Keratinocyte (primary cell): ENCODE data around the gene DDX3Y. TPM values are rescaled to one million over a fixed set of nuclear protein-coding genes. Genes with fewer than 3 reads are reported as not detected.

Experiments
- DNase-seq: peaks from one replicate; pipeline ENCODE4 v3.0.0-alpha.2; 2011; ENCODE audit warnings: low read depth, missing footprints, low spot score
- FAIRE-seq: peaks from 2 replicates; lab custom pipeline; 2011; peaks lifted over from hg19 to GRCh38; lab: Jason Lieb, UNC
- H2AFZ ChIP-seq: 2 replicates; pipeline ENCODE4 v1.6.0; 2012; ENCODE audit warnings: low read length, control low read depth, inconsistent platforms; ENCODE audit not compliant: control insufficient read depth
- H3K27ac ChIP-seq: 2 replicates; pipeline ENCODE4 v1.5.1; 2011; ENCODE audit warnings: low read length; ENCODE audit not compliant: control insufficient read depth, insufficient read depth
- H3K27me3 ChIP-seq: 3 replicates; pipeline ENCODE4 v1.6.0; 2011; ENCODE audit warnings: low read length; ENCODE audit not compliant: control insufficient read depth, insufficient read depth; ENCODE audit errors: extremely low read depth
- H3K36me3 ChIP-seq, 2 experiments: 2 replicates in 1 of 2; 3 replicates in 1 of 2; pipeline ENCODE4 v1.5.1; 2011; ENCODE audit warnings: low read length in 2 of 2, mild to moderate bottlenecking in 1 of 2; ENCODE audit not compliant: control insufficient read depth in 2 of 2, insufficient read depth in 2 of 2; ENCODE audit errors: extremely low read depth in 1 of 2
- H3K4me1 ChIP-seq: 3 replicates; pipeline ENCODE4 v1.5.1; 2011; ENCODE audit warnings: low read length; ENCODE audit not compliant: control insufficient read depth, insufficient read depth; ENCODE audit errors: extremely low read depth
- H3K4me2 ChIP-seq: 3 replicates; pipeline ENCODE4 v1.6.0; 2011; ENCODE audit warnings: low read depth, low read length; ENCODE audit not compliant: control insufficient read depth, insufficient read depth; ENCODE audit errors: extremely low read depth
- H3K4me3 ChIP-seq, 3 experiments: fragments of 200-600 bp in 1 of 3; sonication (generic) in 1 of 3; 2 replicates in 2 of 3; 3 replicates in 1 of 3; pipeline ENCODE4 v1.5.1; 2011 to 2016; ENCODE audit warnings: low read length in 3 of 3, mild to moderate bottlenecking in 3 of 3, control low read depth in 2 of 3, inconsistent platforms in 1 of 3, low read depth in 1 of 3, mixed read lengths in 1 of 3, mixed run types in 1 of 3, moderate library complexity in 1 of 3; ENCODE audit not compliant: control insufficient read depth in 2 of 3, insufficient read depth in 2 of 3; ENCODE audit errors: extremely low read depth in 1 of 3
- H3K79me2 ChIP-seq: 2 replicates; pipeline ENCODE4 v1.6.0; 2012; ENCODE audit warnings: low read length; ENCODE audit not compliant: control insufficient read depth, insufficient read depth
- H3K9ac ChIP-seq: 3 replicates; pipeline ENCODE4 v1.6.0; 2011; ENCODE audit warnings: low read length; ENCODE audit not compliant: control insufficient read depth, insufficient read depth; ENCODE audit errors: extremely low read depth
- H3K9me1 ChIP-seq: 3 replicates; pipeline ENCODE4 v1.6.0; 2011; ENCODE audit warnings: low read length; ENCODE audit not compliant: control insufficient read depth, insufficient read depth; ENCODE audit errors: extremely low read depth
- H3K9me3 ChIP-seq: 2 replicates; pipeline ENCODE4 v1.5.1; 2012; ENCODE audit warnings: low read depth, low read length; ENCODE audit not compliant: control insufficient read depth
- H4K20me1 ChIP-seq: 3 replicates; pipeline ENCODE4 v1.6.0; 2011; ENCODE audit warnings: low read length; ENCODE audit not compliant: control insufficient read depth, insufficient read depth; ENCODE audit errors: extremely low read depth
- CTCF ChIP-seq, 3 experiments: IDR thresholded peaks in 1 of 3; conservative IDR thresholded peaks in 1 of 3; optimal IDR thresholded peaks in 1 of 3; 2 replicates in 2 of 3; 3 replicates in 1 of 3; pipeline versions ENCODE3 to v1.5.1; 2011; ENCODE audit warnings: low read length in 3 of 3, mild to moderate bottlenecking in 3 of 3, moderate library complexity in 2 of 3, control low read depth in 1 of 3, inconsistent platforms in 1 of 3; ENCODE audit not compliant: insufficient read depth in 2 of 3; ENCODE audit errors: extremely low read depth in 1 of 3
- EZH2 ChIP-seq: IDR thresholded peaks from one replicate; pipeline ENCODE4 v1.6.1; 2012; ENCODE audit warnings: inconsistent platforms, mild to moderate bottlenecking, low read length, moderate library complexity
- dilution Hi-C: fragments of 300-500 bp; cut with MboI; formaldehyde crosslinking; loops from one replicate; pipeline ENCODE4 v1.7.0; 2020; ENCODE audit warnings: low sequenced_read_pairs; ENCODE audit not compliant: extremely low pct_ligation_motif_present
- polyA minus RNA-seq, 3 experiments: library from RNA; depleted of rRNA, polyadenylated mRNA; stranded (reverse); fragments of >200 nt; gene quantifications; 1 replicate in 1 of 3; 2 replicates in 1 of 3; 3 replicates in 1 of 3; pipeline ENCODE4 v1.2.3, GENCODE V29; 2011
- polyA plus RNA-seq, 5 experiments: library from polyadenylated mRNA; depleted of rRNA in 3 of 5; stranded (reverse) in 3 of 5; stranded (forward) in 1 of 5; unstranded in 1 of 5; fragments of >200 nt; gene quantifications; 1 replicate in 1 of 5; 2 replicates in 3 of 5; 3 replicates in 1 of 5; pipeline versions ENCODE4 v1.2.1 to v1.2.3, GENCODE V29; 2011 to 2012; ENCODE audit warnings: missing spikeins in 2 of 5, low read depth in 1 of 5, low replicate concordance in 1 of 5

DDX3Y gene
- polyA plus RNA-seq (not detected in 3 replicates), polyA minus RNA-seq (not detected in 3 replicates)
- polyA plus RNA-seq (2011; ENCODE audit: low read depth) = 0.25 TPM
- not detected in 2 replicates for polyA plus RNA-seq (2011; cell fraction: cytosol; rRNA removed)
- not detected in 2 replicates for polyA plus RNA-seq (2011; cell fraction: nucleus; rRNA removed)
- not detected in 2 replicates for polyA plus RNA-seq (2012; ENCODE audit: low replicate concordance)
- polyA minus RNA-seq (2011; cell fraction: cytosol; rRNA and poly(A)+ RNA removed) = not detected
- polyA minus RNA-seq (2011; cell fraction: nucleus; rRNA and poly(A)+ RNA removed) = not detected in 2 replicates

- Histone ChIP-seq H3K27me3 (no peaks in the 10 kb centered on the region), H2AFZ (no peak within 1 kb of the TSS), H3K4me1 (no peaks in the 10 kb centered on the region), H3K79me2 (no peaks in the 10 kb centered on the region), H3K4me3 (no peak within 1 kb of the TSS), H3K27ac (no peak within 1 kb of the TSS), H4K20me1 (no peaks in the 10 kb centered on the region), H3K36me3 (no peaks in the 10 kb centered on the region), H3K9me3 (no peaks in the 10 kb centered on the region), H3K9me1 (no peaks in the 10 kb centered on the region), H3K4me2 (no peak within 1 kb of the TSS), H3K9ac (no peak within 1 kb of the TSS)
- no peak for FAIRE-seq
- no peak for DNase-seq
- dilution Hi-C loops = no loop called here
- TF ChIP-seq CTCF (optimal IDR thresholded peaks at IDR 0.05 in 1 of 3, IDR thresholded peaks at IDR 0.05 in 1 of 3, conservative IDR thresholded peaks at IDR 0.05 in 1 of 3; ENCODE audit: extremely low read depth in 1 of 3, insufficient read depth in 2 of 3, low read length in 3 of 3) = no peak
- no peak for TF ChIP-seq EZH2
These were observed at the start of gene DDX3Y for GRCh38 chrY:12904618-12905516. Gene DDX3Y (plus strand): TSS chrY:12904868. CDS start chrY:12904937, 69 bp downstream.

GRCh38 chrY:12855791-12856275 lies 48.8 kb upstream of the DDX3Y start:
- Histone ChIP-seq H3K27ac (no peak overlapping the region), H3K9me3 (no peaks in the 10 kb centered on the region), H3K36me3 (no peaks in the 10 kb centered on the region), H4K20me1 (no peaks in the 10 kb centered on the region), H3K9me1 (no peaks in the 10 kb centered on the region), H2AFZ (no peak overlapping the region), H3K27me3 (no peaks in the 10 kb centered on the region), H3K4me1 (no peaks in the 10 kb centered on the region), H3K79me2 (no peaks in the 10 kb centered on the region), H3K4me3 (no peak overlapping the region), H3K4me2 (no peak overlapping the region), H3K9ac (no peak overlapping the region)
- no peak for TF ChIP-seq EZH2
- no peak for TF ChIP-seq CTCF (optimal IDR thresholded peaks at IDR 0.05 in 1 of 3, IDR thresholded peaks at IDR 0.05 in 1 of 3, conservative IDR thresholded peaks at IDR 0.05 in 1 of 3; ENCODE audit: extremely low read depth in 1 of 3, insufficient read depth in 2 of 3, low read length in 3 of 3)
- dilution Hi-C loops = no loop called here
- FAIRE-seq (no peak), DNase-seq (no peak)
